GM19193 (cell line): ENCODE measurements around the gene STX8.

Source experiments
- POLR2A ChIP-seq: IDR thresholded peaks from 4 replicates; pipeline ENCODE4 v1.6.1; 2011; ENCODE audit not compliant: insufficient read depth, insufficient read length; ENCODE audit errors: extremely low read depth

STX8 gene

GRCh38 chr17:9330141-9330540 lies 245.5 kb downstream of the STX8 start:
- no peak for TF ChIP-seq POLR2A

GRCh38 chr17:9329251-9329921 lies 246.2 kb downstream of the STX8 start:
- TF ChIP-seq POLR2A = no peak

- no peak for TF ChIP-seq POLR2A
Measured at GRCh38 chr17:9324864-9325263, 250.8 kb downstream of the STX8 start.

- no peak for TF ChIP-seq POLR2A
Measured at GRCh38 chr17:9322326-9322725, 253.3 kb downstream of the STX8 start.

- TF ChIP-seq POLR2A = no peak
Measured at GRCh38 chr17:9321890-9322289, 253.7 kb downstream of the STX8 start.

GRCh38 chr17:9315360-9315759 lies 260.3 kb downstream of the STX8 start:
- no peak for TF ChIP-seq POLR2A

GRCh38 chr17:9313346-9313745 lies 262.3 kb downstream of the STX8 start:
- no peak for TF ChIP-seq POLR2A

GRCh38 chr17:9309216-9309615 lies 266.4 kb downstream of the STX8 start:
- no peak for TF ChIP-seq POLR2A

- no peak for TF ChIP-seq POLR2A
Measured at GRCh38 chr17:9308069-9308468, 267.6 kb downstream of the STX8 start.

GRCh38 chr17:9307313-9307998 lies 268.2 kb downstream of the STX8 start:
- no peak for TF ChIP-seq POLR2A

GRCh38 chr17:9306086-9306485 lies 269.5 kb downstream of the STX8 start:
- TF ChIP-seq POLR2A = no peak

GRCh38 chr17:9299695-9300094 lies 275.9 kb downstream of the STX8 start:
- no peak for TF ChIP-seq POLR2A

GRCh38 chr17:9298776-9299295 lies 276.8 kb downstream of the STX8 start:
- no peak for TF ChIP-seq POLR2A

GRCh38 chr17:9298135-9298534 lies 277.5 kb downstream of the STX8 start:
- no peak for TF ChIP-seq POLR2A

- TF ChIP-seq POLR2A = no peak
Measured at GRCh38 chr17:9294661-9295210, 280.9 kb downstream of the STX8 start.

GRCh38 chr17:9292561-9292941 lies 283.1 kb downstream of the STX8 start:
- TF ChIP-seq POLR2A = no peak

GRCh38 chr17:9291912-9292560 lies 283.6 kb downstream of the STX8 start:
- no peak for TF ChIP-seq POLR2A

- TF ChIP-seq POLR2A = no peak
Measured at GRCh38 chr17:9290226-9290613, 285.4 kb downstream of the STX8 start.
